Neuronal stem cell (in vitro differentiated cells): ENCODE results near the gene SLC5A3.

Source experiments
- DNase-seq: peaks from one replicate; pipeline ENCODE4 v3.0.0-alpha.2; 2013; ENCODE audit warnings: low spot score
- H2AFZ ChIP-seq: one replicate; pipeline ENCODE4 v1.6.1; 2013; ENCODE audit warnings: mild to moderate bottlenecking, low read length, inconsistent platforms
- H2AK5ac ChIP-seq: 2 replicates; pipeline ENCODE4 v1.6.1; 2013; ENCODE audit warnings: low read depth, mild to moderate bottlenecking, inconsistent platforms, low read length, moderate library complexity, mixed read lengths
- H2BK120ac ChIP-seq: 2 replicates; pipeline ENCODE4 v1.6.1; 2013; ENCODE audit warnings: low read depth, mild to moderate bottlenecking, inconsistent platforms, low read length, moderate library complexity, mixed read lengths
- H2BK12ac ChIP-seq: one replicate; pipeline ENCODE4 v1.6.1; 2013; ENCODE audit warnings: low read length, inconsistent platforms
- H2BK15ac ChIP-seq: 2 replicates; pipeline ENCODE4 v1.6.1; 2013; ENCODE audit warnings: mild to moderate bottlenecking, low read length, inconsistent platforms, mixed read lengths
- H2BK5ac ChIP-seq: one replicate; pipeline ENCODE4 v1.6.1; 2013; ENCODE audit warnings: inconsistent platforms, mild to moderate bottlenecking, low read length, moderate library complexity
- H3K14ac ChIP-seq: one replicate; pipeline ENCODE4 v1.6.1; 2013; ENCODE audit warnings: low read length, inconsistent platforms
- H3K18ac ChIP-seq: 2 replicates; pipeline ENCODE4 v1.6.1; 2013; ENCODE audit warnings: low read length, inconsistent platforms
- H3K23ac ChIP-seq: 2 replicates; pipeline ENCODE4 v1.6.1; 2013; ENCODE audit warnings: low read depth, mild to moderate bottlenecking, mixed read lengths, low read length, inconsistent platforms; ENCODE audit not compliant: poor library complexity
- H3K27ac ChIP-seq: replicated peaks from 3 replicates; pipeline ENCODE4 v1.5.1; 2013; ENCODE audit warnings: low read length, inconsistent platforms
- H3K27me3 ChIP-seq, 3 experiments: 2 replicates each; pipeline ENCODE4 v1.6.1; 2013; ENCODE audit warnings: low read length in 3 of 3, mild to moderate bottlenecking in 2 of 3, inconsistent platforms in 1 of 3, low read depth in 1 of 3, mixed read lengths in 1 of 3, moderate library complexity in 1 of 3; ENCODE audit not compliant: control insufficient read depth in 3 of 3, insufficient read depth in 3 of 3
- H3K36me3 ChIP-seq, 2 donors: replicated peaks in 1 of 2; 2 replicates each; pipeline ENCODE4 v1.6.1; 2013; ENCODE audit warnings: low read length in 2 of 2; ENCODE audit not compliant: control insufficient read depth in 2 of 2, insufficient read depth in 2 of 2
- H3K4ac ChIP-seq: 2 replicates; pipeline ENCODE4 v1.6.1; 2013; ENCODE audit warnings: inconsistent platforms, mild to moderate bottlenecking, low read length, moderate library complexity
- H3K4me1 ChIP-seq, 2 donors: 1 replicate in 1 of 2; 2 replicates in 1 of 2; pipeline ENCODE4 v1.6.1; 2013; ENCODE audit warnings: low read length in 2 of 2, low read depth in 1 of 2; ENCODE audit not compliant: control insufficient read depth in 2 of 2, insufficient read depth in 1 of 2
- H3K4me2 ChIP-seq: one replicate; pipeline ENCODE4 v1.6.1; 2013; ENCODE audit warnings: mild to moderate bottlenecking, low read length, inconsistent platforms; ENCODE audit not compliant: insufficient read depth, poor library complexity, severe bottlenecking
- H3K4me3 ChIP-seq, 2 donors: 2 replicates each; pipeline ENCODE4 v1.5.1; 2013; ENCODE audit warnings: low read length in 2 of 2, mild to moderate bottlenecking in 2 of 2, inconsistent platforms in 1 of 2, moderate library complexity in 1 of 2
- H3K79me1 ChIP-seq: one replicate; pipeline ENCODE4 v1.6.1; 2013; ENCODE audit warnings: low read depth, mild to moderate bottlenecking, inconsistent platforms, low read length, moderate library complexity
- H3K9ac ChIP-seq: one replicate; pipeline ENCODE4 v1.6.1; 2013; ENCODE audit warnings: mild to moderate bottlenecking, low read depth, low read length, inconsistent platforms; ENCODE audit not compliant: poor library complexity
- H3K9me3 ChIP-seq, 2 donors: replicated peaks in 1 of 2; 2 replicates each; pipeline versions ENCODE3 to v1.6.1; 2013; ENCODE audit warnings: low read length in 2 of 2, mild to moderate bottlenecking in 2 of 2, inconsistent platforms in 1 of 2, low read depth in 1 of 2, mixed read lengths in 1 of 2, moderate library complexity in 1 of 2; ENCODE audit not compliant: control insufficient read depth in 2 of 2, insufficient read depth in 1 of 2
- H4K8ac ChIP-seq: one replicate; pipeline ENCODE4 v1.6.1; 2013; ENCODE audit warnings: low read depth, mild to moderate bottlenecking, inconsistent platforms, low read length, moderate library complexity
- H4K91ac ChIP-seq: one replicate; pipeline ENCODE4 v1.6.1; 2013; ENCODE audit warnings: low read length, low read depth, mild to moderate bottlenecking, inconsistent platforms; ENCODE audit not compliant: poor library complexity
- WGBS, 2 donors: extraction: QIAGEN DNeasy Blood & Tissue Kit; methylation state at CpG; one replicate each; pipeline ENCODE4 v1.1.7; 2013; ENCODE audit warnings: missing lambda C conversion rate in 2 of 2, mixed read lengths in 1 of 2; ENCODE audit not compliant: insufficient read length in 2 of 2, insufficient replicate concordance in 1 of 2; ENCODE audit errors: extremely low coverage in 2 of 2; 5-methylcytosine and 5-hydroxymethylcytosine counted together

SLC5A3 gene

GRCh38 chr21:34043333-34043732, 30.0 kb upstream of the SLC5A3 start:
- Histone ChIP-seq H2BK5ac (no peak overlapping the region), H2AK5ac (no peak overlapping the region), H3K23ac (no peak overlapping the region), H4K91ac (no peak overlapping the region), H3K4me3 (no peak overlapping the region), H3K4me1 (no peaks in the 10 kb centered on the region), H3K79me1 (no peaks in the 10 kb centered on the region), H3K27ac (no peak overlapping the region), H3K9ac (no peak overlapping the region), H3K14ac (no peak overlapping the region), H2BK15ac (no peak overlapping the region), H2AFZ (no peak overlapping the region), H3K4ac (no peak overlapping the region), H3K9me3 (no peaks in the 10 kb centered on the region), H3K27me3 (peaks cover 0 to 3% (median 0%) of the 10 kb centered on the region in 3 experiments), H4K8ac (no peak overlapping the region), H3K36me3 (no peaks in the 10 kb centered on the region), H3K18ac (no peak overlapping the region), H3K4me2 (no peak overlapping the region), H2BK12ac (no peak overlapping the region), H2BK120ac (no peak overlapping the region)
- DNase-seq, result no peak
- no CpG with 5 or more reads among the region's 4 CpGs for WGBS, 2 donors

DNA sequence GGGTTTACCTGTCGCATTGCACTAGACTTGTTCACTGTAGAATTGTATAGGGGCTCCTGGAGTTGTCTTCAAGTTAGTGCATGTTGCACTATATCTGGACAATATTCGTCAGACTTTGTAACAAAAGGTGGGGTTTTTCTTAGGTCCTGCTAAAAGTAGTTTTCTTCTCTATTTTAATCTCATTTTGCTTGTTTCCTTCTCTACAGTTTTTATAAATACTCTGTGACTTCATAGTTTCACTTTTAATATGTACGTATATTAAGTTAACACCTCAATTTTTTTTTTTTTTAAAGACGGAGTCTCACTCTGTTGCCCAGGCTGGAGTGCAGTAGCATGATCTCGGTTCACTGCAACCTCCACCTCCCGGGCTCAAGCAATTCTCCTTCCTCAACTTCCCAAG, 26.5 kb upstream of the SLC5A3 start:
- H3K4me3 ChIP-seq, result no peak overlapping the region
- no peak overlapping the region for H4K8ac ChIP-seq
- H2BK15ac ChIP-seq, result no peak overlapping the region
- no peak overlapping the region for H2BK12ac ChIP-seq
- H3K4ac ChIP-seq, result no peak overlapping the region
- H4K91ac ChIP-seq, result no peak overlapping the region
- no peak overlapping the region for H2AFZ ChIP-seq
- no peak overlapping the region for H3K4me2 ChIP-seq
- H3K18ac ChIP-seq, result no peak overlapping the region
- DNase-seq, result no peak
- H2BK120ac ChIP-seq, result no peak overlapping the region
- no CpG with 5 or more reads among the region's 6 CpGs for WGBS, 2 donors
- no peak overlapping the region for H3K23ac ChIP-seq
- no peak overlapping the region for H2AK5ac ChIP-seq
- no peaks in the 10 kb centered on the region for H3K79me1 ChIP-seq
- H2BK5ac ChIP-seq, result no peak overlapping the region
- no peak overlapping the region for H3K14ac ChIP-seq
- no peaks in the 10 kb centered on the region for H3K36me3 ChIP-seq
- H3K9me3 ChIP-seq, result no peaks in the 10 kb centered on the region
- no peak overlapping the region for H3K27ac ChIP-seq
- no peaks in the 10 kb centered on the region for H3K4me1 ChIP-seq
- peaks cover 0 to 3% (median 0%) of the 10 kb centered on the region in 3 experiments for H3K27me3 ChIP-seq
- no peak overlapping the region for H3K9ac ChIP-seq

DNA sequence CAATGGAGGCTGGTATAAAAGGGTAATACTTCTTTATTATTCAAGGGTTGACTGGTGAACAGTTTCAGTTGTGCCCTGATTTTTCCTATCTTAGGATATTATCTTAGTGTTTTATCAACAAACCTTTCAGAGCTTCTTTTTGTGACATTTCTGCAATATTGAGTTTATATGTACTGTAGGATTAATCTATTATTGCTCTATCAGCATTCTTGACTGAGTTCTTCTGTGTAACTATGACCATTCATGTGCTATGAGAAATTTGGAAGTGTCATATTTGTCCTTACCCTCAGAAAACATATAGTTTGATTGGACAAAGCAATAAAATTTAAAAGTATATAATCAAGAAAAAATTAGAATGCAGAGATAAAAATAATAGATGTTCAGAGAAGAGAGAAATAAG, 25.5 kb upstream of the SLC5A3 start:
- Histone ChIP-seq H3K4ac (no peak overlapping the region), H3K14ac (no peak overlapping the region), H2BK5ac (no peak overlapping the region)

GRCh38 chr21:34052171-34052570, 21.2 kb upstream of the SLC5A3 start:
- no peak overlapping the region for H4K91ac ChIP-seq
- no peak overlapping the region for H3K27ac ChIP-seq
- H3K9me3 ChIP-seq, result no peaks in the 10 kb centered on the region
- H3K79me1 ChIP-seq, result no peaks in the 10 kb centered on the region
- H3K4ac ChIP-seq, result no peak overlapping the region
- H3K27me3 ChIP-seq, result peaks cover 0 to 9% (median 0%) of the 10 kb centered on the region in 3 experiments
- H3K4me3 ChIP-seq, result no peak overlapping the region
- H2BK120ac ChIP-seq, result no peak overlapping the region
- no peak overlapping the region for H2AFZ ChIP-seq
- H3K36me3 ChIP-seq, result no peaks in the 10 kb centered on the region
- H3K18ac ChIP-seq, result no peak overlapping the region
- H2BK15ac ChIP-seq, result no peak overlapping the region
- H4K8ac ChIP-seq, result no peak overlapping the region
- no peak overlapping the region for H3K14ac ChIP-seq
- H2BK12ac ChIP-seq, result no peak overlapping the region
- WGBS, 2 donors, result no CpG with 5 or more reads among the region's 5 CpGs
- no peak overlapping the region for H3K9ac ChIP-seq
- no peak overlapping the region for H3K4me2 ChIP-seq
- no peak overlapping the region for H2AK5ac ChIP-seq
- no peak overlapping the region for H3K23ac ChIP-seq
- H3K4me1 ChIP-seq, result no peaks in the 10 kb centered on the region
- no peak overlapping the region for H2BK5ac ChIP-seq
- DNase-seq, result no peak

More for the DNA sequence above, 25.5 kb upstream of the SLC5A3 start:
- no peaks in the 10 kb centered on the region for H3K36me3 ChIP-seq
- no peak overlapping the region for H2BK15ac ChIP-seq
- no peak overlapping the region for H2BK12ac ChIP-seq
- no peak overlapping the region for H3K4me2 ChIP-seq
- H3K4me3 ChIP-seq, result no peak overlapping the region
- no peak overlapping the region for H4K91ac ChIP-seq
- no peaks in the 10 kb centered on the region for H3K9me3 ChIP-seq
- H2AFZ ChIP-seq, result no peak overlapping the region
- no peak overlapping the region for H2AK5ac ChIP-seq
- no peaks in the 10 kb centered on the region for H3K4me1 ChIP-seq
- DNase-seq, result no peak
- H3K23ac ChIP-seq, result no peak overlapping the region
- peaks cover 0 to 3% (median 0%) of the 10 kb centered on the region in 3 experiments for H3K27me3 ChIP-seq
- H3K18ac ChIP-seq, result no peak overlapping the region
- H4K8ac ChIP-seq, result no peak overlapping the region
- H3K79me1 ChIP-seq, result no peaks in the 10 kb centered on the region
- H3K9ac ChIP-seq, result no peak overlapping the region
- no peak overlapping the region for H3K27ac ChIP-seq
- no peak overlapping the region for H2BK120ac ChIP-seq
